Ectodermal cell (in vitro differentiated cells): ENCODE measurements around the gene USB1.

ENCODE experiments used
- H3K27ac ChIP-seq: 2 replicates; pipeline ENCODE4 v1.7.0; 2013; ENCODE audit warnings: mild to moderate bottlenecking, low read depth, low read length; ENCODE audit not compliant: insufficient read depth, poor library complexity, severe bottlenecking
- H3K27me3 ChIP-seq: 2 replicates; pipeline ENCODE4 v1.7.0; 2013; ENCODE audit warnings: mild to moderate bottlenecking, low read length; ENCODE audit not compliant: insufficient read depth, control insufficient read depth, poor library complexity, severe bottlenecking
- H3K36me3 ChIP-seq: one replicate; pipeline ENCODE4 v1.7.0; 2013; ENCODE audit warnings: low read length; ENCODE audit not compliant: control insufficient read depth, insufficient read depth
- H3K4me1 ChIP-seq: one replicate; pipeline ENCODE4 v1.7.0; 2013; ENCODE audit warnings: low read length; ENCODE audit not compliant: control insufficient read depth, insufficient read depth
- H3K4me3 ChIP-seq: 2 replicates; pipeline ENCODE4 v1.7.0; 2013; ENCODE audit warnings: low read depth, low read length, control low read depth; ENCODE audit not compliant: insufficient read depth
- H3K9me3 ChIP-seq: 2 replicates; pipeline ENCODE4 v1.7.0; 2013; ENCODE audit warnings: mild to moderate bottlenecking, low read length, moderate library complexity; ENCODE audit not compliant: control insufficient read depth
- WGBS, 2 experiments: methylation state at CpG; one replicate each; pipeline ENCODE4 v1.1.7; 2013; ENCODE audit warnings: missing lambda C conversion rate in 2 of 2; 5-methylcytosine and 5-hydroxymethylcytosine counted together

The USB1 gene

GRCh38 chr16:58026139-58026704 lies 25.0 kb downstream of the USB1 start:
- Histone ChIP-seq H3K36me3 (no peaks in the 10 kb centered on the region), H3K4me1 (peaks cover 28% of the 10 kb centered on the region), H3K27ac (no peak overlapping the region), H3K27me3 (peaks cover 43% of the 10 kb centered on the region), H3K4me3 (peak overlapping the region; percentile 69), H3K9me3 (no peaks in the 10 kb centered on the region)
- 0% methylated on average over 65 of the region's 65 CpGs for WGBS, 2 experiments

- Histone ChIP-seq H3K9me3 (no peaks in the 10 kb centered on the region), H3K27ac (no peak overlapping the region), H3K36me3 (no peaks in the 10 kb centered on the region), H3K4me3 (peak overlapping the region; percentile 69), H3K27me3 (peaks cover 43% of the 10 kb centered on the region), H3K4me1 (peaks cover 28% of the 10 kb centered on the region)
- WGBS, 2 experiments = 0% methylated on average over 38 of the region's 38 CpGs
Observed at GRCh38 chr16:58026705-58027160, 25.5 kb downstream of the USB1 start.

- H3K27me3 ChIP-seq = peaks cover 43% of the 10 kb centered on the region
- peaks cover 26% of the 10 kb centered on the region for H3K4me1 ChIP-seq
- H3K9me3 ChIP-seq = no peaks in the 10 kb centered on the region
- peak overlapping the region; percentile 69 for H3K4me3 ChIP-seq
- no peak overlapping the region for H3K27ac ChIP-seq
- 0% methylated on average over 41 to 43 of the region's 43 CpGs for WGBS, 2 experiments
- H3K36me3 ChIP-seq = no peaks in the 10 kb centered on the region
Observed at GRCh38 chr16:58027161-58027915, 26.1 kb downstream of the USB1 start.

DNA sequence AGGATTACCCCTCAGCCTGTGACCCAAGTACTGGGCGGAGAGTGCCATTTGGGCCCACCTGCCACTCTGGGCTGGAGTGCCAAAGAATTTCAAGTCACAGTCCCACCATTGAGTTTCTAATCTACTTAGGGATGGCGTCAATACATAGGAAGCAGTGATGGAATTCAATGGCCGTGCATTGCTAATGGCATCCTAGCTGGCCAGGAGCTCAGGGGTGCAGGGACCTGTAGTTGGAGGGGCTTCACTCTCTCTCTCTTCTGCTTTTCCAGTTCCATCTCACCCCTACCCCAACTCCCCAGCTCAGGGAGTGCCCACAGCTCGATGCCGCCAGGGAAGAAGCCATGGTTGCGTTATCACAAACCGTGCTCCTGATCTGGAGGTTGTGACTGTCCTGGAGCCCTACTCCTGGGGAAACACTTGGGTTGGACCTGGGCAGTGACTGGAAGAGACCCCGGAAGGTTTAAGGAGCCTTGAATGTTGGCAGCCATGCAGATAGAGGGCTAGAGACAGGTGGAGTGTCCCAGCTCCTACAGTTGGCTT lies 26.8 kb downstream of the USB1 start:
- H3K4me3 ChIP-seq = no peak overlapping the region
- H3K9me3 ChIP-seq = no peaks in the 10 kb centered on the region
- WGBS, 2 experiments = 63 to 64% methylated on average over 8 of the region's 8 CpGs
- H3K4me1 ChIP-seq = peaks cover 25% of the 10 kb centered on the region
- peaks cover 43% of the 10 kb centered on the region for H3K27me3 ChIP-seq
- no peak overlapping the region for H3K27ac ChIP-seq
- H3K36me3 ChIP-seq = no peaks in the 10 kb centered on the region

DNA sequence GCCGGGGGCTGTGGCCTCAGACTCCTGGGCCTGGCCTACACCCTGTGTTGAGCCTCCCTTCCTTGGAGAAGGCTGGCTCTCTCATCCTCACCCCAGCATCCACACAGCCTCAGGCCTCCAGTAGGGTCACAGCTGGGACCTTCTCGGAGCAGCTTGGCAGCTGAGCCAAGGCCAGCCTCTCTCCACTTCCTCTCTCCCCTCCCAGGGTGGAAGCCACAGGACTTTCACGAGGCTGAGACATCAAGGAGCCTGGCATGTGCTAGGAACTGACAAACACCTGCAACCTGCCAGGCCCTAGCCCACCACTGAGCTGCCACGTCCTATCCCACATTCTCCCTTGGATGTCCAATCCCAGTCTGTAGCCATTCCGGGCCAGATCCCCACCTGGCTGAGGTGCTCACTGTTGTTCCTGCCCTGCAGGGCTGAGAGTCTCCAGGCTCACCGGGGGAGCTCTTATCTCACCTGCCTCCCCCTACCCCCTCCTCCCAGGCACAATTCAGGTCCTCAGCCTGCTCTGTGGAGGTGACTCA lies 27.4 kb downstream of the USB1 start:
- peaks cover 39% of the 10 kb centered on the region for H3K27me3 ChIP-seq
- H3K27ac ChIP-seq = no peak overlapping the region
- H3K4me3 ChIP-seq = no peak overlapping the region
- no peaks in the 10 kb centered on the region for H3K36me3 ChIP-seq
- no peaks in the 10 kb centered on the region for H3K9me3 ChIP-seq
- H3K4me1 ChIP-seq = peaks cover 25% of the 10 kb centered on the region
- WGBS, 2 experiments = 82 to 86% methylated on average over 6 of the region's 6 CpGs

DNA sequence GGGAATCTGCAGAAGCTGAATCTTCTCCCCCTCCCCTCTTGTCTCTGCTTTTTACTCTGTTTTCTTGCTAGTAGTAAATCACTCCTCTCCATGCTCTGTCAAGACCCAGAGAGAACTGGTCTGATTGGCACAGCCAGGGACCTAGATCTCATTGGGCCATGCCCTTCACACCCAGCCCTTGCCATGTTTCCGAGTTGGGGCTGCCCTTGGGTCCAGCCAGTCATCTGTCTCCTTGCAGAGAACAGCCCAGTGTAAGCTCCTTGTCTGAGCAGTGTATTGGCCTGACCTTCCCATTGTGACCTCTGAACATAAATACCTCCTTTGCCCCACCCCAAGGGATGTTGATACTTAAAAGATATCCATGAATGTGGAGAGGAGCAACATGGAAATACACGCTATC lies 28.2 kb downstream of the USB1 start:
- H3K27ac ChIP-seq = no peak overlapping the region
- no peaks in the 10 kb centered on the region for H3K36me3 ChIP-seq
- no peaks in the 10 kb centered on the region for H3K9me3 ChIP-seq
- 90 to 92% methylated on average over 2 of the region's 2 CpGs for WGBS, 2 experiments
- H3K27me3 ChIP-seq = peaks cover 31% of the 10 kb centered on the region
- no peak overlapping the region for H3K4me3 ChIP-seq
- H3K4me1 ChIP-seq = peaks cover 25% of the 10 kb centered on the region

GRCh38 chr16:58030136-58030840 lies 29.1 kb downstream of the USB1 start:
- WGBS, 2 experiments = 94% methylated on average over 11 of the region's 11 CpGs
- Histone ChIP-seq H3K36me3 (no peaks in the 10 kb centered on the region), H3K27me3 (peaks cover 22% of the 10 kb centered on the region), H3K4me3 (no peak overlapping the region), H3K4me1 (peaks cover 25% of the 10 kb centered on the region), H3K27ac (no peak overlapping the region), H3K9me3 (no peaks in the 10 kb centered on the region)

- Histone ChIP-seq H3K27ac (no peak overlapping the region), H3K36me3 (no peaks in the 10 kb centered on the region), H3K4me1 (peaks cover 25% of the 10 kb centered on the region), H3K4me3 (no peak overlapping the region), H3K27me3 (peaks cover 13% of the 10 kb centered on the region), H3K9me3 (no peaks in the 10 kb centered on the region)
- 76 to 78% methylated on average over 14 of the region's 14 CpGs for WGBS, 2 experiments
Observed at GRCh38 chr16:58031016-58031800, 30.0 kb downstream of the USB1 start.

GRCh38 chr16:58032710-58033293 lies 31.6 kb downstream of the USB1 start:
- 73 to 80% methylated on average over 13 to 15 of the region's 15 CpGs for WGBS, 2 experiments
- no peak overlapping the region for H3K4me3 ChIP-seq

More at GRCh38 chr16:58032710-58033293, 31.6 kb downstream of the USB1 start:
- peaks cover 20% of the 10 kb centered on the region for H3K4me1 ChIP-seq
- H3K9me3 ChIP-seq = no peaks in the 10 kb centered on the region
- H3K27me3 ChIP-seq = no peaks in the 10 kb centered on the region
- H3K27ac ChIP-seq = no peak overlapping the region
- no peaks in the 10 kb centered on the region for H3K36me3 ChIP-seq
